ENCODE results near the gene DRC7.

DNA sequence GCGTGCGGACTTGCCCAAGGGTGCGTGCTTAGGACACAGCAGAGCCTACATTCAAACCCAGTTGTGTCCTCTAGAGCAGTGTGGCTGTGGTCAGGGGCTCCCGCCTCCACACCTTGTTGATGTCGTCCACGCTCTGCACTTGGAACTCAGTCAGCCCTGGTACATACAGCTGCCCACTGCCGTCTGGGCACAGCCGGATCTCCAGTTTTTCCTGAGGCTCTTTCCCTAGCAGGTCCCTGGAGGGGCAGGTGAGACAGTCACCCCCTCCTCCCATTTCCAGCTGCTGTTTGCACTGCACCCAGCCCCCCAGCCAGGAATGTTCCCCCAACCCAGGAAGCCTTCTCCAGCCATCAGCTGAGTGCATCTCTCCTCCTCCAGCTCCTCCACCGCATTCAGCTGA, 66.7 kb downstream of the DRC7 start:
- TF ChIP-seq EZH2phosphoT487 (IDR thresholded peaks at IDR 0.05; ENCODE audit: borderline replicate concordance, low read length), result no peak
- TF ChIP-seq, protein P1, sequence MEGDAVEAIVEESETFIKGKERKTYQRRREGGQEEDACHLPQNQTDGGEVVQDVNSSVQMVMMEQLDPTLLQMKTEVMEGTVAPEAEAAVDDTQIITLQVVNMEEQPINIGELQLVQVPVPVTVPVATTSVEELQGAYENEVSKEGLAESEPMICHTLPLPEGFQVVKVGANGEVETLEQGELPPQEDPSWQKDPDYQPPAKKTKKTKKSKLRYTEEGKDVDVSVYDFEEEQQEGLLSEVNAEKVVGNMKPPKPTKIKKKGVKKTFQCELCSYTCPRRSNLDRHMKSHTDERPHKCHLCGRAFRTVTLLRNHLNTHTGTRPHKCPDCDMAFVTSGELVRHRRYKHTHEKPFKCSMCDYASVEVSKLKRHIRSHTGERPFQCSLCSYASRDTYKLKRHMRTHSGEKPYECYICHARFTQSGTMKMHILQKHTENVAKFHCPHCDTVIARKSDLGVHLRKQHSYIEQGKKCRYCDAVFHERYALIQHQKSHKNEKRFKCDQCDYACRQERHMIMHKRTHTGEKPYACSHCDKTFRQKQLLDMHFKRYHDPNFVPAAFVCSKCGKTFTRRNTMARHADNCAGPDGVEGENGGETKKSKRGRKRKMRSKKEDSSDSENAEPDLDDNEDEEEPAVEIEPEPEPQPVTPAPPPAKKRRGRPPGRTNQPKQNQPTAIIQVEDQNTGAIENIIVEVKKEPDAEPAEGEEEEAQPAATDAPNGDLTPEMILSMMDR (IDR thresholded peaks at IDR 0.05; ENCODE audit: low read depth, low read length, poor library complexity, severe bottlenecking), result no peak

All from DOHH2 (cell line).